ENCODE results near the gene CCDC38.
"Not testable (repeated sequence)": the region's sequence is repeated elsewhere in the genome, so short reads cannot be mapped to it uniquely, and the experiment has no call there.

Gene CCDC38

GRCh38 chr12:95884998-95885397 lies 57.4 kb downstream of the CCDC38 start:
- DNase-seq = no peak

GRCh38 chr12:95882873-95883272 lies 59.5 kb downstream of the CCDC38 start:
- no peak for DNase-seq

GRCh38 chr12:95882080-95882479 lies 60.3 kb downstream of the CCDC38 start:
- no peak for DNase-seq

GRCh38 chr12:95881331-95881955 lies 61.0 kb downstream of the CCDC38 start:
- DNase-seq = no peak

GRCh38 chr12:95880895-95881294 lies 61.5 kb downstream of the CCDC38 start:
- no peak for DNase-seq

- DNase-seq = no peak
Observed at GRCh38 chr12:95877622-95878021, 64.8 kb downstream of the CCDC38 start.

- DNase-seq = no peak
Observed at GRCh38 chr12:95874452-95874851, 68.0 kb downstream of the CCDC38 start.

- no peak for DNase-seq
Observed at GRCh38 chr12:95870897-95871296, 71.5 kb downstream of the CCDC38 start.

GRCh38 chr12:95863337-95863736 lies 79.1 kb downstream of the CCDC38 start:
- DNase-seq = no peak

GRCh38 chr12:95862038-95862437 lies 80.4 kb downstream of the CCDC38 start:
- DNase-seq = no peak

GRCh38 chr12:95859947-95860850 lies 82.2 kb downstream of the CCDC38 start:
- DNase-seq = no peak

- DNase-seq = peak in 1 of 58 donors; percentile 10
Observed at GRCh38 chr12:95859344-95859816, 83.0 kb downstream of the CCDC38 start.

- peak; percentile 46 to 96 (median 92) for DNase-seq
Observed at GRCh38 chr12:95858451-95859343, 83.7 kb downstream of the CCDC38 start, which contains the start of gene SNRPF. SNRPF (plus strand) TSS chr12:95858952; CDS start chr12:95859074, 122 bp downstream.

- peak in 2 of 58 donors; percentile 0 to 3 for DNase-seq
Observed at GRCh38 chr12:95857799-95858198, 84.6 kb downstream of the CCDC38 start.

GRCh38 chr12:95857156-95857555 lies 85.3 kb downstream of the CCDC38 start:
- DNase-seq = no peak

- DNase-seq = no peak
Observed at GRCh38 chr12:95852133-95852532, 90.3 kb downstream of the CCDC38 start.

- DNase-seq = no peak
Observed at GRCh38 chr12:95851606-95852005, 90.8 kb downstream of the CCDC38 start.

- DNase-seq = peak in 7 of 58 donors; percentile 1 to 16 (median 4)
Observed at GRCh38 chr12:95848575-95849388, 93.6 kb downstream of the CCDC38 start.

- not testable (repeated sequence) for DNase-seq
Observed at GRCh38 chr12:95842426-95842825, 100.0 kb downstream of the CCDC38 start.

- no peak for DNase-seq
Observed at GRCh38 chr12:95838125-95838524, 104.3 kb downstream of the CCDC38 start.
